Measurements from ENCODE around the gene RARRES2.
"Not testable (repeated sequence)": the region's sequence is repeated elsewhere in the genome, so short reads cannot be mapped to it uniquely, and the experiment has no call there.

Gene RARRES2

GRCh38 chr7:150313870-150314269 lies 27.6 kb downstream of the RARRES2 start:
- DNase-seq: no peak

GRCh38 chr7:150313367-150313809 lies 28.0 kb downstream of the RARRES2 start:
- no peak for DNase-seq

- DNase-seq: not testable (repeated sequence)
Measured at GRCh38 chr7:150312649-150313366, 28.6 kb downstream of the RARRES2 start.

- no peak for DNase-seq
Measured at GRCh38 chr7:150311711-150312110, 29.7 kb downstream of the RARRES2 start.

GRCh38 chr7:150311146-150311545 lies 30.3 kb downstream of the RARRES2 start:
- DNase-seq: no peak

GRCh38 chr7:150308575-150308974 lies 32.9 kb downstream of the RARRES2 start:
- DNase-seq: no peak

- no peak for DNase-seq
Measured at GRCh38 chr7:150307904-150308303, 33.5 kb downstream of the RARRES2 start.

GRCh38 chr7:150307129-150307528 lies 34.3 kb downstream of the RARRES2 start:
- DNase-seq: no peak

- DNase-seq: not testable (repeated sequence)
Measured at GRCh38 chr7:150306377-150306776, 35.1 kb downstream of the RARRES2 start.

- DNase-seq: not testable (repeated sequence)
Measured at GRCh38 chr7:150305903-150306284, 35.5 kb downstream of the RARRES2 start.

GRCh38 chr7:150305259-150305902 lies 36.0 kb downstream of the RARRES2 start:
- not testable (repeated sequence) for DNase-seq

- not testable (repeated sequence) for DNase-seq
Measured at GRCh38 chr7:150304499-150305258, 36.8 kb downstream of the RARRES2 start.

GRCh38 chr7:150302908-150303310 lies 38.5 kb downstream of the RARRES2 start:
- DNase-seq: not testable (repeated sequence)

GRCh38 chr7:150297978-150298377 lies 43.5 kb downstream of the RARRES2 start:
- not testable (repeated sequence) for DNase-seq

GRCh38 chr7:150296802-150297201 lies 44.6 kb downstream of the RARRES2 start:
- not testable (repeated sequence) for DNase-seq

- DNase-seq: not testable (repeated sequence)
Measured at GRCh38 chr7:150295614-150296013, 45.8 kb downstream of the RARRES2 start.

GRCh38 chr7:150295027-150295426 lies 46.4 kb downstream of the RARRES2 start:
- not testable (repeated sequence) for DNase-seq

GRCh38 chr7:150290317-150290716 lies 51.1 kb downstream of the RARRES2 start:
- DNase-seq: not testable (repeated sequence)

GRCh38 chr7:150288816-150289215 lies 52.6 kb downstream of the RARRES2 start:
- DNase-seq: not testable (repeated sequence)

All from CD4-positive, alpha-beta T cell treated with Interferon alpha-2 for 1 hour (primary cell).